Gastroesophageal sphincter (tissue), 3 donors: ENCODE data around the gene GPR83.
"Not testable (repeated sequence)": the region's sequence is repeated elsewhere in the genome, so short reads cannot be mapped to it uniquely, and the experiment has no call there.

Experiments
- CTCF ChIP-seq, 4 experiments: fragments of 200-600 bp in 2 of 4; fragments of 450-650 bp in 2 of 4; sonication (generic) in 1 of 4; IDR thresholded peaks; one replicate each; pipeline ENCODE4 v1.5.1; 2017 to 2019; ENCODE audit warnings: antibody characterized with exemption in 4 of 4, mild to moderate bottlenecking in 2 of 4, moderate library complexity in 2 of 4
- EP300 ChIP-seq: sonication (generic); formaldehyde crosslinking; IDR thresholded peaks from one replicate; pipeline ENCODE4 v1.6.1; 2017; ENCODE audit warnings: antibody characterized with exemption, mild to moderate bottlenecking
- POLR2A ChIP-seq, 2 donors: fragments of 450-650 bp; IDR thresholded peaks; one replicate each; pipeline ENCODE4 v1.6.1; 2017; ENCODE audit warnings: antibody characterized with exemption in 2 of 2, mild to moderate bottlenecking in 2 of 2, moderate library complexity in 1 of 2

- TF ChIP-seq POLR2A (IDR thresholded peaks at IDR 0.05); CTCF (IDR thresholded peaks at IDR 0.05); EP300: not testable (repeated sequence)
Measured at GRCh38 chr11:94346311-94346710, 54.9 kb downstream of the GPR83 start.
